Esophagus (tissue), 2 donors: Measurements from ENCODE around the gene CCDC54. TPM values are rescaled to one million over a fixed set of nuclear protein-coding genes. Genes with fewer than 3 reads are reported as not detected.

Experiments
- H3K27ac ChIP-seq, 2 donors: one replicate each; pipeline ENCODE4 v1.5.1; 2013; ENCODE audit warnings: low read depth in 2 of 2, mild to moderate bottlenecking in 2 of 2, inconsistent platforms in 1 of 2, low read length in 1 of 2, moderate library complexity in 1 of 2
- H3K27me3 ChIP-seq, 2 donors: one replicate each; pipeline ENCODE4 v1.6.1; 2013; ENCODE audit warnings: low read length in 2 of 2, control low read depth in 1 of 2, mild to moderate bottlenecking in 1 of 2; ENCODE audit not compliant: insufficient read depth in 2 of 2, control insufficient read depth in 1 of 2
- H3K36me3 ChIP-seq, 2 donors: one replicate each; pipeline ENCODE4 v1.6.1; 2013; ENCODE audit warnings: low read length in 1 of 2; ENCODE audit not compliant: control insufficient read depth in 2 of 2, insufficient read depth in 2 of 2
- H3K4me1 ChIP-seq, 2 donors: one replicate each; pipeline ENCODE4 v1.6.1; 2013; ENCODE audit warnings: low read length in 1 of 2; ENCODE audit not compliant: control insufficient read depth in 2 of 2, insufficient read depth in 2 of 2
- H3K4me3 ChIP-seq, 2 donors: one replicate each; pipeline ENCODE4 v1.5.1; 2013; ENCODE audit warnings: low read length in 2 of 2, mild to moderate bottlenecking in 2 of 2, low read depth in 1 of 2, moderate library complexity in 1 of 2
- H3K9me3 ChIP-seq, 2 donors: one replicate each; pipeline ENCODE4 v1.6.1; 2013; ENCODE audit warnings: mild to moderate bottlenecking in 2 of 2, low read depth in 1 of 2, low read length in 1 of 2, moderate library complexity in 1 of 2; ENCODE audit not compliant: control insufficient read depth in 2 of 2, insufficient read depth in 1 of 2
- WGBS, 2 donors: extraction: QIAGEN DNeasy Blood & Tissue Kit; methylation state at CpG; one replicate each; pipeline ENCODE4 v1.1.7; 2013; 5-methylcytosine and 5-hydroxymethylcytosine counted together
- polyA plus RNA-seq, 2 donors: library from polyadenylated mRNA; stranded (reverse); fragments of 200-250 nt; gene quantifications; one replicate each; pipeline ENCODE4 v1.2.3, GENCODE V29; 2013
- donor health status: healthy with polysubstance abuse.
- donor health status: Bipolar disorder and iron deficiency.

The CCDC54 gene
- polyA plus RNA-seq, 2 donors, result not detected

DNA sequence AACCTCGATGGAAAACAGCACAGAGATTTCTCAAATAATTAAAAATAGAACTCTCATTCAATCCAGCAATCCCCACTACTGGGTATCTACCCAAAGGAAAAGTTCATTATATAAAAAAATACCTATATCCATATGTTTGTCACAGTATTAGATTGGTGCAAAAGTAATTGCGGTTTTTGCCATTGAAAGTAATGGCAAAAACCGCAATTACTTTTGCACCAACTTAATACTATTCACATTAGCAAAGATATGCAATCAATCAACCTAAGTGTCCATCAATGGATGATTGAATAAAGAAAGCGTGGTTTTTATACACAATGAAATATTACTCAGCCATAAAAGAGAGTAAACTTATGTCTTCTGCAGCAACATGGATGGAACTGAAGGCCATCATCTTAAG lies 12.2 kb upstream of the CCDC54 start:
- H3K27ac ChIP-seq, result no peak overlapping the region
- WGBS, 2 donors, result 91 to 92% methylated on average over 4 of the region's 4 CpGs
- H3K9me3 ChIP-seq, result no peaks in the 10 kb centered on the region
- no peaks in the 10 kb centered on the region for H3K27me3 ChIP-seq
- H3K36me3 ChIP-seq, result no peaks in the 10 kb centered on the region
- no peak overlapping the region for H3K4me3 ChIP-seq
- peaks cover 0 to 3% of the 10 kb centered on the region in 2 donors for H3K4me1 ChIP-seq

DNA sequence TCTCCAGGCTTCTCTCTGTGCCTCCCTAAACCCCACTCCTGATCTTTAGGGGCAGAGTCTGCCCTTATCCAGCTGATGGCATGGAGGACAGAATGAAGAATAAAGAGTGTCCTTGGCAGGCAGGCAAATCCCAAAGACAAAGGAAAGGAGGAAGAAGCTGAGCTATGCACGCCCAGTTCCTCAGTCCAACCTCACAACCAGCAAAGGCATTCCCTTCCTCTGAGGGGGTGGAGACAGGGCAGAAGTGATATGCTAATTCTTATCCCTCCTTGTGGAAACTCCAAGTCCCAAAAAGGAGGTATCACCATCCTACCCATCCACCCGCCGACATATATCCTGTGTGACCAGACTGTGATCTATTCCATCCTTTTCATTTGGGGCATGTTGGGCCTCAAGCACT lies 10.5 kb upstream of the CCDC54 start:
- H3K27ac ChIP-seq, result no peak overlapping the region
- H3K4me1 ChIP-seq, result peaks cover 0 to 3% of the 10 kb centered on the region in 2 donors
- no peaks in the 10 kb centered on the region for H3K36me3 ChIP-seq
- 78 to 80% methylated on average over 3 of the region's 3 CpGs for WGBS, 2 donors
- no peaks in the 10 kb centered on the region for H3K27me3 ChIP-seq
- no peaks in the 10 kb centered on the region for H3K9me3 ChIP-seq
- H3K4me3 ChIP-seq, result no peak overlapping the region

DNA sequence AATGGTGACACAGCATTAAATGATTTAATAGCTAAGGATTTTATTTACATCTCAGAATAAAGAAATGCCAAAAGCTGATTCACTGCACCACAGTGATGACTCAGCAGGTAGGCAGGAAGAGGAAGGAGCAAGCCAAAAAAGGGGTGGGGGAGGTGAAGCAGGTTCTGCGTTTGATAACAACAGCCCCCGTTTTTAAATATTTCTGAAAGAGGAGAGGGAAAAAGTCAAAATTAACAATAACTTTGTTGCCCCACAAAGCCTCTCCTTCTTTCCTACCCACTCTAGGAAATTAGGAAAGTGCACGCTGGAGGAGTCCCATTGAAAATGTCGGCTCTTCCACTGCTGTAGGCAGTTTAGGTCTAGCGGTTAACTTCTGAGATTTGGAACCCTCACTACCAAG lies 9.9 kb upstream of the CCDC54 start:
- H3K27ac ChIP-seq, result no peak overlapping the region
- no peak overlapping the region for H3K4me3 ChIP-seq
- peaks cover 0 to 3% of the 10 kb centered on the region in 2 donors for H3K4me1 ChIP-seq
- WGBS, 2 donors, result 61 to 73% methylated on average over 5 of the region's 5 CpGs
- H3K36me3 ChIP-seq, result no peaks in the 10 kb centered on the region
- H3K9me3 ChIP-seq, result no peaks in the 10 kb centered on the region
- no peaks in the 10 kb centered on the region for H3K27me3 ChIP-seq

DNA sequence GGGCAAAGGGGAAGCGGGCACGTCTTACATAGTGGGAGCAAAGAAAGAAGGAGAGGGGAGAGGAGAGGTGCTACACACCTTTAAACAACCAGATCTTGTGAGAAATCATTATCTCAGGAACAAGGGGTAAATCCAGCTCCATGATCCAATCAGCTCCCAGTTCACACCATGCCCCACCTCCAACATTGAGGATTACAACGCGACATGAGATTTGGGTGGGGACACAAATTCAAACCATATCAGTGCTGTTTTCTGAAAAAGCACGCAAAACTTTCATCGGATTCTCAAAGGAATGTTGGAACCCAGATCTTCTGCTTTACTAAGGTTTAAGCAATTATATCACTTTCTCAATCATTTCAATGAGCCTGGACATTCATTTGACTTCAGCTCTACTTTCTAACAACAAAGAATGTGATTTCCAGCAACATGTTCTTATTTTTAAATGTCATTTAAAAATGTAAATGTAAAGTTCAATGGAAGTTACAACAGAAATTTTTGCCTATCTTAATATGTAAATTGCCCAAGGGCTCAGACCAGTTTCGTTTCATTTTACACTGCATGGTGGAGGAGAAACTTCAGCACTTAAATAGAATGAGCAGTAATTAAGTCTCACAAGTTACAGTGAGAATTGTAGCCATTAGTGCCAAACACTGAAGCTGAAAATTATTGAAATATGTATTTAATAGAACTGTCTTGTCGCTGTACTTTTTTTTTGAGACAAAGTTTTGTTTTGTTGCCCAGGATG lies 8.4 kb upstream of the CCDC54 start:
- 84 to 86% methylated on average over 8 of the region's 8 CpGs for WGBS, 2 donors
- Histone ChIP-seq H3K36me3 (no peaks in the 10 kb centered on the region), H3K9me3 (no peaks in the 10 kb centered on the region), H3K27me3 (no peaks in the 10 kb centered on the region), H3K4me1 (peaks cover 0 to 3% of the 10 kb centered on the region in 2 donors), H3K27ac (no peak overlapping the region), H3K4me3 (no peak overlapping the region)

DNA sequence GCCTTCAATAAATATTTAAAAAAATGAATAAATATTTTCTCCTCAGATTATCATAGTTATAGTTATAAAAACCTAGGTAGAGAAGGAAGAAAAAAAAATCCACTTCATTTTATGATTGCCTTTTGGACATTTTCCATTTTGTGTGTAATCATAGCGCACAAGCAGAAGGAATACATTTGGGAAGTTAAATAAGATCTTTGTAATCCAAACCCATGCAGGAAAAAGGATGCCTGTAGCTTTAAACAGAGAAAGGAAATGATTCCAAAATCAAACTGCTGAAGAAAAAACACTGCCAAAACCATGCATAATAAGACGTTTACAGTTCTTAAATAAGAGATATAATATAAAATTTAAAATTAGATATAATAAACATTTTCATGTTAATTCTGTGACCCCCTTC lies 7.4 kb upstream of the CCDC54 start:
- no peaks in the 10 kb centered on the region for H3K9me3 ChIP-seq
- 36 to 37% methylated on average over 2 of the region's 2 CpGs for WGBS, 2 donors
- H3K4me3 ChIP-seq, result no peak overlapping the region
- no peaks in the 10 kb centered on the region for H3K27me3 ChIP-seq
- no peaks in the 10 kb centered on the region for H3K36me3 ChIP-seq
- H3K4me1 ChIP-seq, result peaks cover 0 to 3% of the 10 kb centered on the region in 2 donors
- H3K27ac ChIP-seq, result no peak overlapping the region

DNA sequence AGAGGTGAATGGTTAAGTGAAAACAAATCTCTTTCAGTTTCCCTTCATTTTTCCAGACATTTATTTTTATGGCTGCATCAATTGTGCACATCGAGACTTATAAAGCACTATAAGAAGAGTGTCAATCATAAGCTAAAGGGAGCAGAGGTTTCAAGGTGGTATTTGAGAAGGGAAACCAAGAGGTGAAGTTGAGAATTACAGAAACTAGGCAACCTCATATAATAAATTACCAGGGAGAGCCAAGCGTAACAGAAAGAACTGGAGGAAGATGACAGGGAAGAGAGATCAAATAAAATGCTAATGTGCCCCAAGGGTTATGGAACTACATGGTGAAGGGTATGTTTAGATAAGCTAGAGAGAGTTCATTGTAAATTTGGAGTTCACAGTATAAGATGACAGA lies 6.3 kb upstream of the CCDC54 start:
- Histone ChIP-seq H3K4me3 (no peak overlapping the region), H3K9me3 (no peaks in the 10 kb centered on the region), H3K27ac (no peak overlapping the region), H3K4me1 (peaks cover 0 to 3% of the 10 kb centered on the region in 2 donors), H3K27me3 (no peaks in the 10 kb centered on the region), H3K36me3 (no peaks in the 10 kb centered on the region)
- WGBS, 2 donors, result 63 to 79% methylated on average over 2 of the region's 2 CpGs

DNA sequence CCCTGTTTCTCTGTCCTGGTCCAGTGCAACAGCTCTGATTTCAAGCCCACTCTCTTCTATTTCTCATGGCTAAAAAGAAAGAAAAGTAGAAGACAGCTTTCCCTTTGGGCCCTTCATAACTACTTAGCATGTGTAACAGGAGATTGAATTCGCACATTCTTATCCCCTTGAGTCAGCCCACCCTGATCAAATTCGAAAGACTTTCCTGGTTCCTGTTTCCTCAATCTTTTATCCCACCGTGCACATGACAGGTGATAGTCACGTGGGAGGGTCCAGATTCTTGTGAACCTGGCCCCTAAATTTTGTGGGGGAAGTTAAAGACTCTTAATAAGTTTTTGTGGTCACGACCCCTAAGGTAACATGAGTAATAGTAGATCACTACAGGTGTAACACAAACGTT lies 4.7 kb upstream of the CCDC54 start:
- Histone ChIP-seq H3K27me3 (no peaks in the 10 kb centered on the region), H3K27ac (no peak overlapping the region), H3K36me3 (no peaks in the 10 kb centered on the region), H3K4me1 (no peaks in the 10 kb centered on the region), H3K9me3 (no peaks in the 10 kb centered on the region), H3K4me3 (no peak overlapping the region)
- WGBS, 2 donors, result 82 to 85% methylated on average over 6 of the region's 6 CpGs

DNA sequence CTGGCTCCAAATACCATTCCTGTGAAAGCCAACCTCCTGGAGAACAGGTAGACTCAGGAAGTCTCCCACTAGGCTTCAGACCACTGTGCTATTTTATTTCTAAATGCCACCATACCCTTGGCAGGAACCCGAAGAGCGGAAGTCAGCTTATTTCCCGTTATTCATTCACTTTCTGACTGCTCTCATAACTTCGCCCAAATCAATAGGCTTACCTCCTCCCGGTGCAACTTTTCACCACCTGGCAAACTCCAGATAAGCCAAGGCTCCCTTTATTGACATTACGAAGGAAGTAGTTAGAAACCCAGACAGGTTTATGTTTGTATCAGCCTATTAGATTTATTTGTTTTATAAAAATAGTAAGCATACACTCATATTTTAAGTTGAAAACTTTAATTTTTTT lies 3.3 kb upstream of the CCDC54 start:
- no peak overlapping the region for H3K27ac ChIP-seq
- H3K36me3 ChIP-seq, result no peaks in the 10 kb centered on the region
- H3K27me3 ChIP-seq, result no peaks in the 10 kb centered on the region
- 43 to 73% methylated on average over 6 of the region's 6 CpGs for WGBS, 2 donors
- no peaks in the 10 kb centered on the region for H3K4me1 ChIP-seq
- H3K4me3 ChIP-seq, result no peak overlapping the region
- no peaks in the 10 kb centered on the region for H3K9me3 ChIP-seq

DNA sequence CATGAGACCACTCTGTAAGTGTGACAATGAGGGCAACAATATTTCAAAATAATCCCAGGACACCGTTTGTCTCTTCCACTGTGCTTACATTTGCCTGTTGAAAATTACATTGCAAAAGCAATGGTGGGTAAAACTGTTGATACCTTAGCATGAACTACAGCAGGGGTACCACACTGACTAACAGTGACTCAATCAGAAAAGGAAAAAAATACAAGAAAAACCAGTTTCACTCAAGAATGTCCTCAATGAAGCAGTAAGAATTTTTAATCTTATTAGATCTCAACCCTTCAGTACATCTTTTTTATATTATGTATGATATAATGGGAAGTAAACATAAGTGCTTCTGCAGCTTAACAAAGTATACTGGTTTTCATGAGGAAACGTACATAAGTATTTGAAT lies 1.6 kb upstream of the CCDC54 start:
- Histone ChIP-seq H3K27me3 (no peaks in the 10 kb centered on the region), H3K36me3 (no peaks in the 10 kb centered on the region), H3K9me3 (no peaks in the 10 kb centered on the region), H3K27ac (no peak overlapping the region), H3K4me3 (no peak overlapping the region), H3K4me1 (no peaks in the 10 kb centered on the region)
- 60 to 67% methylated on average over 2 of the region's 2 CpGs for WGBS, 2 donors

DNA sequence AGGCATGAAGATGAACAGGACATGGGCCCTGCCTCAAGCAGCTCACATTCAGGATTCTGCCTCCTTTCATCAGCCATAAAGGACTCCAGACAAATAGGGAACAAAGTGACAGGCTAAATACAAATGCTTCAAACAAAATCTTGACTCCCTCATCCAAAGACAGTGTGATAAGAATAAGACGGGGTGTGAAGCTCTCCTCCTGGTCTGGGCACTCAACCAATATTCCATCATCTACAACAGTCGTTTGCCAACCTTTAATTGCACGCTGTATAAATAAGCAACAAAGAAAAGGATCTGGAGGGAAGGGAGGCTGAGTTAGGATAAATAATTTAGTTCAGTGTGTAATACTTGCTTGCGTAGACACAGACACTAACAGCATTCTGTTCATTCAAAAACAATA lies 5.4 kb downstream of the CCDC54 start:
- WGBS, 2 donors, result 18 to 42% methylated on average over 4 of the region's 4 CpGs
- H3K27me3 ChIP-seq, result no peaks in the 10 kb centered on the region
- no peaks in the 10 kb centered on the region for H3K36me3 ChIP-seq
- H3K4me3 ChIP-seq, result no peak overlapping the region
- no peaks in the 10 kb centered on the region for H3K4me1 ChIP-seq
- H3K9me3 ChIP-seq, result no peaks in the 10 kb centered on the region
- no peak overlapping the region for H3K27ac ChIP-seq
